Stimulated activated CD8-positive, alpha-beta memory T cell treated with anti-CD3 and anti-CD28 coated beads, Interleukin-2, amount 100 ng/mL, for 48 hours (primary cell): ENCODE results near the gene SF1.

Source experiments
- DNase-seq, 2 donors: peaks; one replicate each; pipeline ENCODE4 v3.0.0-alpha.2; 2020; ENCODE audit warnings: low read depth in 2 of 2

The SF1 gene

GRCh38 chr11:64745521-64746328 lies 32.6 kb downstream of the SF1 start:
- DNase-seq: peak; percentile 51 to 52

DNA sequence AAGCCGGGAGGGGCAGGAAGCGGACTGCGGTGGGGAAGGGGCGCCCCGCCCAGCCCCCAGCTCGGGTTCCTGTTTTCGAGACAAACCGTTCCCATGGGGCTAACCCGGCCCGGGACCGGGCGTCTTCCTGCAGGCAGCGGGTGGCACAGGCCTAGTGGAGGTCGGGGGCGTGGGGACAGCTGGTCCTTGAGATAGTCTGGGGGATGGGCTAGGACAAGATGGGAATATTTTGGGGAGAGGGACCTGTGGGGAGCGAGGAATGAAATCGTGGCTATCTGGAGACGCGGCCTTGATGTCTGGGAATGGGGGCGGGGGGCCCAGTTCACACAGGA lies 33.2 kb downstream of the SF1 start:
- DNase-seq: no peak

DNA sequence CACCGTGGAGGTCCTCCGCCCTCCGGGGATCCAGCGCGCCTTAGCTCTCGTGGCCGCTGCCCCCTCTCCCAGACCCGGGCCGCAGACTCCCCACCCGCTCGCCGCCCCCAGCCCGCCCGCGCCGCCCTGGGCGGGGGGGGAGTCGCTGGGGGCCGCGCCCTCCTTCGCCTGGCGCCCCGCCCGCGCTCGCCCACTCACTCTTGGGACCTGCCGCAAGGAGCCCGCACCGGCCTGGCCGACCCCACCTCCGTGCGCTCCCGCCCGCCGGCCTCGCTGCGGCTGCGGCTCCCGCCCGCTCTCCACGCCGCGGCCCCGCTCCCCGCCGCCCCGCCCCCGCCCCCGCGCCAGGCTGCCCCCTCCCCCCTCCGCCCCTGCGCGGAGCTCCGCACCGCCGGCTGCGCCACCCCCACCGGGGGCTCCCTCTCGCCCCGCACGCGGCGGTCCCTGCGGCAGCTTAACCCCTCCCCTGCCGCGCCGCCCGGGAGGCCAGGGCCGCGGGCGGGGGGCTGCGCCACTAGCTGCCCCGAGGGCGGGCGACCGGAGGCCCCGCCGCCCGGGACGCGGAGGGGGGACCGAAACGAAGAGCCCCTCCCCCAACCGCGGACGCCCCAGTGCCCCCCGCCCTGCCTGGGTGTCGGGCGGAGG lies 33.7 kb downstream of the SF1 start:
- no peak for DNase-seq

- peak; percentile 69 to 73 for DNase-seq
Measured at GRCh38 chr11:64743591-64744543, 34.5 kb downstream of the SF1 start, which contains the start of gene RASGRP2. RASGRP2 (minus strand) TSS chr11:64744142; CDS start chr11:64742866, 1,276 bp downstream.

- peak; percentile 66 to 68 for DNase-seq
Measured at GRCh38 chr11:64742889-64743590, 35.3 kb downstream of the SF1 start.

DNA sequence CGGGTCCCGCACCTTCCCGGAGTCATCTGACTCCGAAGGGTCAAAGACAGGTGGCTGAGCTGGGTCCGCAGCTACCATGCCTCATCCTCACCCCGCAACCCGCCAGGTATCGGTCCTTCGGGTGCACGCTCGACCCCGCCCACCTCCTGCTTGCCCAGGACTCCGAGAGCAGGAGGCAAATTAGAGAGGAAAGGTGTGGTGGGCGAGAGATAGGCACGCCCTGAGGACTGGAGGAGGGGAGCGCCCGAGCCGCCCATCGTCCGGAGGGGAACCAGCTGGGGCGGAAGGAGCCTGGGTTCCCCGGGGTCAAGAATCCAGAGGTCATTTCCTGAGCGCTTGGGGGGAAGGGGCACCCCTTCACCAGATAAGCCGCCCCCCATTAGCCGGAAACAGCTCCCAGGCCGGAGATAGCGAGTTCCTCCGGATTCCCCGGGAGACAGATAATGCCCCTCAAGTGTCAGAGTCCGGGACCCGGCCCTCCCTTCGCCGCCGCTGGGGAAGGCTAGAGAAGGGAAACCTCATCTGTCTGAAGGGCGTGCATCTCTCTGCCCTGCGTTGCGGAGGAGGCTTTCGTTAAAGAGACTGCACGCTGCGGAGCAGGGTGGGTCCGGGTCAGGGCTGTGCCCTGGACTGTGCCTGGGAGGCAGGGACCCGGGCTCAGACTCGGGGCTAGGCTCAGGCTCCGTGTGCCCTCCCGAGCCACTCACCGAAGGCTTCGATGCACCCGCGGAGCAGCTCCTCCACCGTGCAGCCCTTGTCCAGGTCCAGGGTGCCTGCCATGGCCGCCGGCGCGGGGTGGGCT lies 36.1 kb downstream of the SF1 start:
- no peak for DNase-seq

DNA sequence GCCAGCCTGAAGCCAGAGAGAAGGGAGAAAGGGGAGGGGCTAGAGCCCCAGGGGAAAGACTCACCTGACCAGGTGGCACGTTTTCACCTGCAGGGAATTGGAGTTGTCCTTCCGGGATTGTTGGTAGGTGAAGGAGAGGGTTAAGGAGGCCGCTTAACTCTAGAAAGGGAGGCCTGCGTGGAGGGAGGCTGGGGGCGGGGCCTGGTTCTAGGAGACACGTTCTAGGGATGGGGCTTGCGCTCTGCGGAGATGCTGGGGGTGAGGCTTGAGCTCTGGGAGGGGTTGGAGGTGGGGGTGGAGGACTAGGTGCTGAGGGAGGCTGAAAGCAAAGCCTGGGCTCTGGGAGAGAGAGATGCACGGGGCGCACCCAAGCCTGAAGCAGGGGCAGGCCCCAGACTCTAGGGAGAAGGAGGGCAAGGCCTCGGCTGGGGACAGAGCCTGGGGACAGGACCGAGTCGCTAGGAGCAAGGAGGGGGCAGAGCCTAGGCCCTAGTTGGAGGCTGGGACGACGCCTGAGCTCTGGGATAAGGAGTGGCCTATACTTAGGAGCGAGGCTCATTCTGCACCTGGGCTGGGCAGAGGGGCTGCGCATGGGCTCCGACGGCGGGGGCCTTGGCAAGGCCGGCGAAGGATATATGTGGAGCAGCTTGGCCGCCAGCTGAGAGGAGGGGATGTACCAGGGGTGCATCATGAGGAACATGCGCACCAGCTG lies 36.8 kb downstream of the SF1 start:
- no peak for DNase-seq

DNA sequence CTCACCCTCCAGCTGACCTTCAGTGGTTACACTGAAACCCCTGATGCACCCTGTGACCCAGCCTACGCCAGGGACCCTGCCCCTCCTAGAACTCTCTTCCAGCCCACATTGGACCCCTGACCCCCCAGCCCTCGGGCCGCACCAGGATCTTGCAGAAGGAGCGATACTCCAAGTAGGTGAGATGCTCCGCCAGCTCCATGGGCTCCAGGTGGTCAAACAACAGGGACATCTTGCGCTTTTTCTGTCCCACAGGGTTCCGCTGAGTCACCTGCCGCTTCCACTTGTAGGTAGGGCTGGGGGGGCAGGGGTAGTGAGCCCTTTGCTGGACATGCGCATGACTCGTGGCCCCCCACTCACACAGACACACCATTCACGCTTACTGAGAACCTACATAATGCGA lies 38.5 kb downstream of the SF1 start:
- no peak for DNase-seq

DNA sequence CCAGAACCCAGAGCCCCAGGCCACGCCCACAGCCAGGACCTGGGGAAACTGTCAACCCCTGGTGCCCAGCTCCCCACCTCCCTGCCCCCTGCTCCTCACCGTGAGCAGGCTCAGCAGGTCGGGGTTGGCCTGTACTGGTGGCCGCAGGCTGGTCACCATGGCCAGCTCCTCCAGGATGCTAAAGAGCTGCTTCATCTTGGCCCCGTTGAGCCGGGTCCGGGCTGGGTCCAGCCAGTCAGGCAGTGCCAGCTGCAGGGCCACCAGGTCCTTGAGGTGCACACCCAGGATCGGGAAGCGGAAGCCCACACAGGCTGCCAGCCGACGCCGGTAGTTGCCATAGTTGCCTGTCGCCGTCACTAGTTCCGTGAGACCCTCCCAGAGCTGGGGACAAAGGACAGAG lies 41.7 kb downstream of the SF1 start:
- no peak for DNase-seq

GRCh38 chr11:64735725-64736259 lies 42.5 kb downstream of the SF1 start:
- no peak for DNase-seq

- no peak for DNase-seq
Measured at GRCh38 chr11:64734811-64735724, 43.3 kb downstream of the SF1 start.

- no peak for DNase-seq
Measured at GRCh38 chr11:64731601-64732000, 46.7 kb downstream of the SF1 start.

GRCh38 chr11:64729851-64730382 lies 48.4 kb downstream of the SF1 start:
- DNase-seq: peak in 1 of 2 donors; percentile 28

- DNase-seq: no peak
Measured at GRCh38 chr11:64728757-64729365, 49.5 kb downstream of the SF1 start.

DNA sequence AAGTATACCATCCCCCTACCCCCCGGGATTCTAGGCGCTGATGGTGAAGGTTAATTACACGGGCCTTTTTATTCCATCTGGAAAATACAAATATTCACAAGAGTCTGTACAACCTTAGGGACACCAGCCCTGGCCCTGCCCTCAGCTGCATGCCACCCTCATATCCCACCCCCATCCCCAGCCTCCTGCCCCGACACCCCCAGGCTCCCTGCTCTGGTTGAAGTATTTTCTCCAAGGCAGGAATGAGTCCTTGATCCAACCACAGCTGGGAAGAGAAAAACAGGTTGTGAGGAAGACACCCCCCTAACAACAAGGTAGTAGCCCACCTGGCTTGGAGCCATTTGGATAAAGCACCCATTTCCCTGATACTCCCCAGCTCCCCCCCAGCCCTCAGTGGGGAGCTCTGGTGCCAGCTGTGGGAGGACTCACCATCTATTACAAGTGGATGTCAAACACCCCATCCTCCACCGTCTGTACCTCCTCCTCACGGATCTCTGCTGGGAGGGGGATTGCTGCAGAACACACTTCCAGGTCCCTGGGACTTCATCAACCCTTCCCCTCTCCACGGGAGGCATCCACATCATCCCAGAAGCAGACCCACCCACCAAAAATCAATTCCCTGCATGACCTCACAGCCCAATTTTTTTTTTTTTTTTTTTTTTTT lies 51.3 kb downstream of the SF1 start:
- DNase-seq: no peak

DNA sequence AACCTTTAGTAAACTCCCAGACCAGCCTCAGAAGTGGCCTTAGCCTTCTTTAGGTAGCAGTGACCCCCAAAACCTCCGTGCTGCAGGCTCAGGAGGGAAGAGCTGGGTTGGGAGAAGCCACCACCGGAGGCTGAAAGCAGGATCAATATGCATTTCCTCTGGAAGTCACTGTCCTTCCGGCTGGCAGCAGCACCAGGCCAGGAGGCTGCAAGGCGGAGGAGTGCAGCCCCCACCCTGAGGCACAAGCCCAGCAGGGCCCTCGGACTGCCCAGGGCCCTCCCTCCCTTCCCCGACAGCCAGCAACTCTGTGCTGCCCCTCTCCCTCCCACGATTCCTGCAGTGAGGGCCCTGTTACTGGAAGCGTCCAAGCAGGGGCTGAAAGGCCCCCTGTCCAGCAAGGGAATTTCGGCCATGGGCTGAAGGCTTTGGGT lies 52.1 kb downstream of the SF1 start:
- DNase-seq: no peak

DNA sequence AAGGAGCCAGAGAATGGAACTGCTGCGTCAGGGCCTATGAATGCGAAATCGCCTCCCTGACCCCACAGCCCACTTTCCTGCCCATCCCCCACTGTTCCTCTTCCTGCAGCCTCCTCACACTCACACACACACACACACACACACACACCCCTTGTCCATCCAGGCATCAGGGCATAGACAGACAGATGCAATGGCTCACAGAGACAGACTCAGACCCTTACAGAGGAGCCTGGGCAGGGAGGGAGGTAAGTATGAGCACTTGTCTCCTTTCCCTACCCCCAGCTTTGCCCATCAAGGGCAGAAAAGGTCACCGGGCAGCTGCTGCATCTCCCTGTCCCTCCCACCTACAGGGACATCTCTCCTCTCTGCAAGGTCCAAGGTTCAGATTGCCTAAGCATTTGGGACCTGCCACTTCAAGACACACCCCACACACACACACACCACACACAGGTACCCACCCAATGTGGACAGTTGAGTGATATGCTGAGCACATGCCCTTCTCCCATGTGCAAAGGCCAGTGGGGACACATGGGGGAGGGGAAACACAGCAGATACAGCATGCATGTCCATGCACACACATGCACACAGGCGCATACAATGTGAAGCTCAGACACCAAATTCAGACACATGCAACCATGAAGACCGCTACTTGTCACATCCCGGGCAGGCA lies 53.3 kb downstream of the SF1 start:
- DNase-seq: no peak
